ENCODE data around the gene RGL2.

Gene RGL2

GRCh38 chr6:33248643-33248931, 50.2 kb downstream of the RGL2 start:
- H3F3A ChIP-seq (ENCODE audit: low read depth), result no peaks in the 10 kb centered on the region
- no peaks in the 10 kb centered on the region for H3K27me3 ChIP-seq (ENCODE audit: insufficient read depth, low read length, poor library complexity, severe bottlenecking)
- H3K4me1 ChIP-seq (ENCODE audit: insufficient read depth, low read length, poor library complexity, severe bottlenecking), result peaks cover 22% of the 10 kb centered on the region
- TF ChIP-seq EZH2phosphoT487 (IDR thresholded peaks at IDR 0.05; ENCODE audit: borderline replicate concordance), result no peak
- TF ChIP-seq, protein P1, sequence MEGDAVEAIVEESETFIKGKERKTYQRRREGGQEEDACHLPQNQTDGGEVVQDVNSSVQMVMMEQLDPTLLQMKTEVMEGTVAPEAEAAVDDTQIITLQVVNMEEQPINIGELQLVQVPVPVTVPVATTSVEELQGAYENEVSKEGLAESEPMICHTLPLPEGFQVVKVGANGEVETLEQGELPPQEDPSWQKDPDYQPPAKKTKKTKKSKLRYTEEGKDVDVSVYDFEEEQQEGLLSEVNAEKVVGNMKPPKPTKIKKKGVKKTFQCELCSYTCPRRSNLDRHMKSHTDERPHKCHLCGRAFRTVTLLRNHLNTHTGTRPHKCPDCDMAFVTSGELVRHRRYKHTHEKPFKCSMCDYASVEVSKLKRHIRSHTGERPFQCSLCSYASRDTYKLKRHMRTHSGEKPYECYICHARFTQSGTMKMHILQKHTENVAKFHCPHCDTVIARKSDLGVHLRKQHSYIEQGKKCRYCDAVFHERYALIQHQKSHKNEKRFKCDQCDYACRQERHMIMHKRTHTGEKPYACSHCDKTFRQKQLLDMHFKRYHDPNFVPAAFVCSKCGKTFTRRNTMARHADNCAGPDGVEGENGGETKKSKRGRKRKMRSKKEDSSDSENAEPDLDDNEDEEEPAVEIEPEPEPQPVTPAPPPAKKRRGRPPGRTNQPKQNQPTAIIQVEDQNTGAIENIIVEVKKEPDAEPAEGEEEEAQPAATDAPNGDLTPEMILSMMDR (conservative IDR thresholded peaks at IDR 0.05; ENCODE audit: low read length), result 0 out of 2 replicates have a peak, but pooled peaks have one; percentile 32
- no peaks in the 10 kb centered on the region for H4K20me1 ChIP-seq (ENCODE audit: insufficient read depth, low read length, poor library complexity, severe bottlenecking)
- H3K79me2 ChIP-seq (ENCODE audit: insufficient read depth, low read length), result peaks cover 13% of the 10 kb centered on the region
- H3K4me3 ChIP-seq (ENCODE audit: low read length, poor library complexity, severe bottlenecking), result peak overlapping the region; percentile 86
- peak overlapping the region; percentile 99 for H3K4me2 ChIP-seq (ENCODE audit: low read depth, low read length, poor library complexity, severe bottlenecking)
- H3K9ac ChIP-seq (ENCODE audit: low read depth, low read length, poor library complexity, severe bottlenecking), result peak overlapping the region; percentile 81
- no peaks in the 10 kb centered on the region for H3K9me3 ChIP-seq (ENCODE audit: insufficient read depth, low read depth, low read length)
- H3K9me2 ChIP-seq (replicated peaks; ENCODE audit: low read depth, low read length), result no peaks in the 10 kb centered on the region
- peaks cover 4% of the 10 kb centered on the region; the same call in 1 of the 2 replicates for H3K36me3 ChIP-seq (ENCODE audit: insufficient read depth, low read length)
- H2AFZ ChIP-seq (ENCODE audit: low read length), result peak overlapping the region; percentile 91

DNA sequence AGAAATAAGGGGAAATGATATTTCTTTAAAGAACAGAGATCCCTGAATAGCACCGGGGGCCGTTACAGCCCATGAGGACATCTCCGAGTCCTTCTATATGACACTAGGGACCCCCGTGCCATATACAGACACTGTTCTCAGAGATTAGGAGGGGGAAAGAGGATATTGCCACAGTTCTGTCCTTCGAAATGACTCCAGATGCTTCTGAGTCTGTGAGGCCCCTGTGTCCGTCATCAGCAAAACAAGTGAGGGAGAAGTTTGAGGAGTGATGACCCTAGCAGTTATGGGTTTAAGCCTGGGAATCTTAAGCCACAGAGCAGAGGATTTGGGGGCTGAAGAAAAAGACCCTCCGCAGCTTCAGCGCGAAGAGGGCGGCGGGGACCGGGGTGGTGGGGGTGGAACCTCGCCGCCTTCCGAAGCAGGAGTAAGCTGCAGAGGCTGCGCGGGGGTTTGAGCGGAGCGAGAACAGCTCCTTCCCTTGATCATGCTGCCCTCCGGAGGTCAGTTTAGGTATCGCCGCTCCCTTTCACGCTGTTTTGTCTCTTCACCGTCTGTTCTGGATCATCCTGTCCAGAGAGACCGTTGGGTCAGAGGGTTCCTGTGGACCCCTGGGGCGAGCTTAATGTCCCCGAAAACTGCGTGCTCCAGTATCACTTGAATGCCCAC, 50.6 kb downstream of the RGL2 start:
- Histone ChIP-seq H3K27me3 (ENCODE audit: insufficient read depth, low read length, poor library complexity, severe bottlenecking) (no peaks in the 10 kb centered on the region), H3K79me2 (ENCODE audit: insufficient read depth, low read length) (peaks cover 13% of the 10 kb centered on the region), H3K4me3 (ENCODE audit: low read length, poor library complexity, severe bottlenecking) (peak overlapping the region; percentile 86), H3K9me2 (replicated peaks; ENCODE audit: low read depth, low read length) (no peaks in the 10 kb centered on the region), H4K20me1 (ENCODE audit: insufficient read depth, low read length, poor library complexity, severe bottlenecking) (no peaks in the 10 kb centered on the region), H2AFZ (ENCODE audit: low read length) (peak overlapping the region; percentile 91), H3K9ac (ENCODE audit: low read depth, low read length, poor library complexity, severe bottlenecking) (peak overlapping the region; percentile 81), H3K9me3 (ENCODE audit: insufficient read depth, low read depth, low read length) (no peaks in the 10 kb centered on the region), H3F3A (ENCODE audit: low read depth) (no peaks in the 10 kb centered on the region), H3K36me3 (ENCODE audit: insufficient read depth, low read length) (peaks cover 4% of the 10 kb centered on the region; the same call in 1 of the 2 replicates), H3K4me2 (ENCODE audit: low read depth, low read length, poor library complexity, severe bottlenecking) (peak overlapping the region; percentile 99), H3K4me1 (ENCODE audit: insufficient read depth, low read length, poor library complexity, severe bottlenecking) (peaks cover 22% of the 10 kb centered on the region)
- TF ChIP-seq, protein P1 (conservative IDR thresholded peaks at IDR 0.05; ENCODE audit: low read length), result peak; percentile 81
- no peak for TF ChIP-seq EZH2phosphoT487 (IDR thresholded peaks at IDR 0.05; ENCODE audit: borderline replicate concordance)

GRCh38 chr6:33243476-33243875, 55.3 kb downstream of the RGL2 start:
- H2AFZ ChIP-seq (ENCODE audit: low read length), result no peak overlapping the region
- no peaks in the 10 kb centered on the region for H3K27me3 ChIP-seq (ENCODE audit: insufficient read depth, low read length, poor library complexity, severe bottlenecking)
- no peaks in the 10 kb centered on the region for H3K9me3 ChIP-seq (ENCODE audit: insufficient read depth, low read depth, low read length)
- no peak overlapping the region for H3K4me2 ChIP-seq (ENCODE audit: low read depth, low read length, poor library complexity, severe bottlenecking)
- H3K9me2 ChIP-seq (replicated peaks; ENCODE audit: low read depth, low read length), result no peaks in the 10 kb centered on the region
- no peak overlapping the region for H3K9ac ChIP-seq (ENCODE audit: low read depth, low read length, poor library complexity, severe bottlenecking)
- H4K20me1 ChIP-seq (ENCODE audit: insufficient read depth, low read length, poor library complexity, severe bottlenecking), result no peaks in the 10 kb centered on the region
- no peaks in the 10 kb centered on the region for H3K79me2 ChIP-seq (ENCODE audit: insufficient read depth, low read length)
- no peak overlapping the region for H3K4me3 ChIP-seq (ENCODE audit: low read length, poor library complexity, severe bottlenecking)
- TF ChIP-seq, protein P1 (conservative IDR thresholded peaks at IDR 0.05; ENCODE audit: low read length), result no peak
- TF ChIP-seq EZH2phosphoT487 (IDR thresholded peaks at IDR 0.05; ENCODE audit: borderline replicate concordance), result no peak
- H3K36me3 ChIP-seq (ENCODE audit: insufficient read depth, low read length), result no peaks in the 10 kb centered on the region
- peaks cover 5% of the 10 kb centered on the region for H3K4me1 ChIP-seq (ENCODE audit: insufficient read depth, low read length, poor library complexity, severe bottlenecking)
- H3F3A ChIP-seq (ENCODE audit: low read depth), result no peaks in the 10 kb centered on the region

Data from Loucy (cell line).